HepG2 (cell line): ENCODE measurements around the gene CDH1. TPM values are rescaled to one million over a fixed set of nuclear protein-coding genes. Genes with fewer than 3 reads are reported as not detected.

Source experiments
- ATAC-seq: fragments of 200-7000 bp; cut with Tn5 transposase; 3 replicates; pipeline ENCODE4 v1.9.1; 2020; ENCODE audit warnings: mild to moderate bottlenecking, moderate library complexity
- BruUV-seq: library from RNA; stranded (reverse); fragments of 400-500 nt; replicated peaks from 2 replicates; lab custom pipeline; 2021; lab: Mats Ljungman, UMichigan
- CTCF ChIA-PET: fragments of 300-600 bp; formaldehyde crosslinking; extraction: SDS; loops from one replicate; lab custom pipeline; 2021; ENCODE audit warnings: low total read pairs, inconsistent platforms, low intra/inter-chr PET ratio; lab: Yijun Ruan, JAX
- POLR2A ChIA-PET: fragments of 350-600 bp; sonication (Branson Sonifier 250); formaldehyde crosslinking; loops from one replicate; lab custom pipeline; 2020; ENCODE audit warnings: antibody characterized with exemption, inconsistent platforms; lab: Yijun Ruan, JAX
- DNase-seq: peaks from one replicate; pipeline ENCODE4 v3.0.0-alpha.2; 2015; ENCODE audit warnings: low spot score
- FAIRE-seq: peaks from 3 replicates; lab custom pipeline; 2011; peaks lifted over from hg19 to GRCh38; lab: Jason Lieb, UNC
- H2AFZ ChIP-seq: one replicate; pipeline ENCODE4 v1.6.1; 2011; ENCODE audit warnings: low read length, inconsistent platforms
- H3K27ac ChIP-seq: fragments of 300-600 bp; 3 replicates; pipeline ENCODE4 v1.8.0; 2011; ENCODE audit warnings: mixed run types, mild to moderate bottlenecking, mixed read lengths, low read length, inconsistent platforms; ENCODE audit not compliant: insufficient read depth; ENCODE audit errors: extremely low read length
- H3K27me3 ChIP-seq, 2 experiments: fragments of 200-600 bp in 1 of 2; 2 replicates in 1 of 2; 3 replicates in 1 of 2; pipeline versions ENCODE4 v1.6.0 to v1.8.0; 2011; ENCODE audit warnings: low read length in 2 of 2, mild to moderate bottlenecking in 2 of 2, moderate library complexity in 2 of 2, inconsistent platforms in 1 of 2; ENCODE audit not compliant: insufficient read depth in 2 of 2, control insufficient read depth in 1 of 2
- H3K36me3 ChIP-seq, 2 experiments: fragments of 200-600 bp in 1 of 2; replicated peaks in 1 of 2; 2 replicates in 1 of 2; 3 replicates in 1 of 2; pipeline versions ENCODE4 v1.5.1 to v1.8.0; 2011; ENCODE audit warnings: low read length in 2 of 2, inconsistent platforms in 1 of 2; ENCODE audit not compliant: insufficient read depth in 2 of 2, control insufficient read depth in 1 of 2
- H3K4me1 ChIP-seq: 2 replicates; pipeline ENCODE4 v1.5.1; 2012; ENCODE audit warnings: low read length, inconsistent platforms; ENCODE audit not compliant: insufficient read depth
- H3K4me2 ChIP-seq: 2 replicates; pipeline ENCODE4 v1.6.0; 2011; ENCODE audit warnings: low read depth, low read length, inconsistent platforms
- H3K4me3 ChIP-seq, 3 experiments: fragments of 200-600 bp in 1 of 3; sonication (generic), shearing (Covaris generic) in 1 of 3; replicated peaks in 1 of 3; 2 replicates each; pipeline ENCODE4 v1.5.1; 2011 to 2016; ENCODE audit warnings: low read length in 3 of 3, inconsistent platforms in 2 of 3, low read depth in 2 of 3, mild to moderate bottlenecking in 2 of 3, control low read depth in 1 of 3, mixed read lengths in 1 of 3; ENCODE audit not compliant: insufficient read depth in 1 of 3
- H3K79me2 ChIP-seq: one replicate; pipeline ENCODE4 v1.6.1; 2011; ENCODE audit warnings: low read length, inconsistent platforms; ENCODE audit not compliant: insufficient read depth
- H3K9ac ChIP-seq: 2 replicates; pipeline ENCODE4 v1.6.0; 2011; ENCODE audit warnings: mild to moderate bottlenecking, low read depth, low read length, inconsistent platforms; ENCODE audit not compliant: insufficient read depth
- H3K9me3 ChIP-seq: 2 replicates; pipeline ENCODE4 v1.5.1; 2012; ENCODE audit warnings: mild to moderate bottlenecking, low read length
- H4K20me1 ChIP-seq: 2 replicates; pipeline ENCODE4 v1.6.0; 2011; ENCODE audit warnings: inconsistent platforms, mild to moderate bottlenecking, low read length, moderate library complexity; ENCODE audit not compliant: insufficient read depth
- ETS1 ChIP-seq: sonication (generic); formaldehyde crosslinking; IDR thresholded peaks from 2 replicates; pipeline ENCODE4 v1.4.0; 2020; ENCODE audit warnings: missing genetic modification reagents
- ETV5 ChIP-seq: IDR thresholded peaks from 2 replicates; pipeline ENCODE4 v1.6.1; 2018; ENCODE audit warnings: missing biosample characterization, missing genetic modification reagents, inconsistent platforms, borderline replicate concordance
- GPN1 ChIP-seq: sonication (generic); formaldehyde crosslinking; IDR thresholded peaks from 2 replicates; pipeline ENCODE4 v1.5.1; 2020; ENCODE audit warnings: missing genetic modification reagents, borderline replicate concordance
- HDAC1 ChIP-seq: sonication (generic); formaldehyde crosslinking; IDR thresholded peaks from 2 replicates; pipeline ENCODE4 v1.5.1; 2020; ENCODE audit warnings: mild to moderate bottlenecking, missing genetic modification reagents
- MED13 ChIP-seq: sonication (generic); formaldehyde crosslinking; IDR thresholded peaks from 2 replicates; pipeline ENCODE4 v1.5.0; 2020; ENCODE audit warnings: missing genetic modification reagents
- MXI1 ChIP-seq: IDR thresholded peaks from 3 replicates; pipeline ENCODE4 v1.6.1; 2012; ENCODE audit warnings: low read depth, low read length, inconsistent platforms, borderline replicate concordance
- NFIC ChIP-seq: IDR thresholded peaks from 2 replicates; pipeline ENCODE4 v1.6.1; 2012; ENCODE audit warnings: mild to moderate bottlenecking, low read length, inconsistent platforms
- NR2F1 ChIP-seq, 2 experiments: fragments of 450-650 bp in 1 of 2; formaldehyde crosslinking in 1 of 2; IDR thresholded peaks; 2 replicates each; pipeline versions ENCODE4 v1.5.0 to v1.6.1; 2016 to 2020; ENCODE audit warnings: mild to moderate bottlenecking in 1 of 2, missing compliant biosample characterization in 1 of 2, missing genetic modification reagents in 1 of 2, moderate library complexity in 1 of 2
- SRY ChIP-seq: sonication (generic); formaldehyde crosslinking; IDR thresholded peaks from 2 replicates; pipeline ENCODE4 v1.8.0; 2022; ENCODE audit warnings: mild to moderate bottlenecking, missing genetic modification reagents
- TOE1 ChIP-seq: sonication (generic); formaldehyde crosslinking; IDR thresholded peaks from 2 replicates; pipeline ENCODE4 v1.4.0; 2020; ENCODE audit warnings: mild to moderate bottlenecking, missing genetic modification reagents
- ZC3H4 ChIP-seq: sonication (generic); formaldehyde crosslinking; IDR thresholded peaks from 2 replicates; pipeline ENCODE4 v1.4.0; 2020; ENCODE audit warnings: missing genetic modification reagents, borderline replicate concordance
- ZMAT5 ChIP-seq: sonication (generic); formaldehyde crosslinking; IDR thresholded peaks from 2 replicates; pipeline ENCODE4 v1.5.0; 2020; ENCODE audit warnings: mild to moderate bottlenecking, low read depth, missing genetic modification reagents, borderline replicate concordance
- ZNF260 ChIP-seq: sonication (generic); formaldehyde crosslinking; IDR thresholded peaks from 2 replicates; pipeline ENCODE4 v1.4.0; 2020; ENCODE audit warnings: missing genetic modification reagents, low read depth, mild to moderate bottlenecking, borderline replicate concordance
- ZNF367 ChIP-seq: sonication (generic); formaldehyde crosslinking; IDR thresholded peaks from 2 replicates; pipeline ENCODE4 v1.4.0; 2020; ENCODE audit warnings: missing genetic modification reagents, borderline replicate concordance
- ZNF569 ChIP-seq: sonication (generic); formaldehyde crosslinking; IDR thresholded peaks from 2 replicates; pipeline ENCODE4 v1.5.0; 2020; ENCODE audit warnings: mild to moderate bottlenecking, missing genetic modification reagents, moderate library complexity, borderline replicate concordance
- ZNF788 ChIP-seq: sonication (generic); formaldehyde crosslinking; IDR thresholded peaks from 2 replicates; pipeline ENCODE4 v1.5.0; 2020; ENCODE audit warnings: mild to moderate bottlenecking, missing genetic modification reagents, borderline replicate concordance
- in situ Hi-C: cut with HindIII; loops from 2 replicates; pipeline ENCODE4 v1.10.0; 2017; ENCODE audit warnings: low pct_unique_long_range_greater_than_20kb; ENCODE audit not compliant: extremely low pct_ligation_motif_present
- intact Hi-C: fragments of 100-400 bp; cut with micrococcal nuclease; formaldehyde crosslinking; loops from one replicate; pipeline ENCODE4 v1.10.0; 2022; ENCODE audit not compliant: unreplicated experiment
- polyA plus RNA-seq, 8 experiments: library from polyadenylated mRNA; depleted of rRNA in 3 of 8; stranded (reverse) in 7 of 8; unstranded in 1 of 8; fragments of >200 nt; fragmentation: Illumina TruSeq in 4 of 8; extraction: Trizol in 4 of 8; gene quantifications; 2 replicates each; pipeline versions ENCODE4 v1.2.1 to v1.2.3, GENCODE V29; 2011 to 2016; ENCODE audit warnings: low read depth in 4 of 8, missing spikeins in 1 of 8, mixed read lengths in 1 of 8; ENCODE audit not compliant: insufficient read depth in 1 of 8
- total RNA-seq, 5 experiments: library from RNA; depleted of rRNA; stranded (reverse); fragments of >200 nt; fragmentation: Illumina TruSeq; extraction: Trizol; gene quantifications; 2 replicates each; pipeline ENCODE4 v1.2.3, GENCODE V29; 2016; ENCODE audit warnings: low read depth in 1 of 5
- TF ChIP-seq, protein P1 (sequence below): sonication (generic); formaldehyde crosslinking; IDR thresholded peaks from 2 replicates; pipeline ENCODE4 v1.4.0; 2020; ENCODE audit warnings: mild to moderate bottlenecking, missing genetic modification reagents

CDH1 gene
- total and polyA plus RNA-seq, 2 of the 13 experiments (the other 11 are each of a cell fraction or from before 2014, with no cell fraction given) = 0.95 to 9.8 TPM

GRCh38 chr16:68746951-68747350, 9.9 kb downstream of the CDH1 start:
- TF ChIP-seq, protein P1, sequence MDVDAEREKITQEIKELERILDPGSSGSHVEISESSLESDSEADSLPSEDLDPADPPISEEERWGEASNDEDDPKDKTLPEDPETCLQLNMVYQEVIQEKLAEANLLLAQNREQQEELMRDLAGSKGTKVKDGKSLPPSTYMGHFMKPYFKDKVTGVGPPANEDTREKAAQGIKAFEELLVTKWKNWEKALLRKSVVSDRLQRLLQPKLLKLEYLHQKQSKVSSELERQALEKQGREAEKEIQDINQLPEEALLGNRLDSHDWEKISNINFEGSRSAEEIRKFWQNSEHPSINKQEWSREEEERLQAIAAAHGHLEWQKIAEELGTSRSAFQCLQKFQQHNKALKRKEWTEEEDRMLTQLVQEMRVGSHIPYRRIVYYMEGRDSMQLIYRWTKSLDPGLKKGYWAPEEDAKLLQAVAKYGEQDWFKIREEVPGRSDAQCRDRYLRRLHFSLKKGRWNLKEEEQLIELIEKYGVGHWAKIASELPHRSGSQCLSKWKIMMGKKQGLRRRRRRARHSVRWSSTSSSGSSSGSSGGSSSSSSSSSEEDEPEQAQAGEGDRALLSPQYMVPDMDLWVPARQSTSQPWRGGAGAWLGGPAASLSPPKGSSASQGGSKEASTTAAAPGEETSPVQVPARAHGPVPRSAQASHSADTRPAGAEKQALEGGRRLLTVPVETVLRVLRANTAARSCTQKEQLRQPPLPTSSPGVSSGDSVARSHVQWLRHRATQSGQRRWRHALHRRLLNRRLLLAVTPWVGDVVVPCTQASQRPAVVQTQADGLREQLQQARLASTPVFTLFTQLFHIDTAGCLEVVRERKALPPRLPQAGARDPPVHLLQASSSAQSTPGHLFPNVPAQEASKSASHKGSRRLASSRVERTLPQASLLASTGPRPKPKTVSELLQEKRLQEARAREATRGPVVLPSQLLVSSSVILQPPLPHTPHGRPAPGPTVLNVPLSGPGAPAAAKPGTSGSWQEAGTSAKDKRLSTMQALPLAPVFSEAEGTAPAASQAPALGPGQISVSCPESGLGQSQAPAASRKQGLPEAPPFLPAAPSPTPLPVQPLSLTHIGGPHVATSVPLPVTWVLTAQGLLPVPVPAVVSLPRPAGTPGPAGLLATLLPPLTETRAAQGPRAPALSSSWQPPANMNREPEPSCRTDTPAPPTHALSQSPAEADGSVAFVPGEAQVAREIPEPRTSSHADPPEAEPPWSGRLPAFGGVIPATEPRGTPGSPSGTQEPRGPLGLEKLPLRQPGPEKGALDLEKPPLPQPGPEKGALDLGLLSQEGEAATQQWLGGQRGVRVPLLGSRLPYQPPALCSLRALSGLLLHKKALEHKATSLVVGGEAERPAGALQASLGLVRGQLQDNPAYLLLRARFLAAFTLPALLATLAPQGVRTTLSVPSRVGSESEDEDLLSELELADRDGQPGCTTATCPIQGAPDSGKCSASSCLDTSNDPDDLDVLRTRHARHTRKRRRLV (CRISPR knock-in tag) = no peak
- TF ChIP-seq MXI1 (no peak), NFIC (no peak), ZNF260 (CRISPR knock-in tag) (no peak), MED13 (CRISPR knock-in tag) (no peak), SRY (CRISPR knock-in tag) (no peak), ZC3H4 (CRISPR knock-in tag) (no peak), NR2F1 (CRISPR knock-in tag; IDR thresholded peaks at IDR 0.05) (no peak), ZNF788 (CRISPR knock-in tag) (no peak), TOE1 (CRISPR knock-in tag) (no peak), ZNF569 (CRISPR knock-in tag) (no peak), ZNF367 (CRISPR knock-in tag) (no peak), ETS1 (CRISPR knock-in tag) (no peak), ETV5 (CRISPR knock-in tag) (no peak), HDAC1 (no peak), GPN1 (CRISPR knock-in tag) (no peak), ZMAT5 (CRISPR knock-in tag) (no peak)
- no peak for ATAC-seq
- in situ Hi-C loops (no loop called here), intact Hi-C loops (no loop called here)
- H3K4me3 ChIP-seq = no peak overlapping the region
- no peak overlapping the region for H3K27ac ChIP-seq
- H3K9me3 ChIP-seq = no peaks in the 10 kb centered on the region
- ChIA-PET CTCF (no interaction called here), POLR2A (no interaction called here)
- no TSS peak for BruUV-seq
- H3K4me1 ChIP-seq = peaks cover 75% of the 10 kb centered on the region
- no peaks in the 10 kb centered on the region for H3K36me3 ChIP-seq
- no peak for DNase-seq
- H3K4me2 ChIP-seq = no peak overlapping the region
- no peaks in the 10 kb centered on the region for H4K20me1 ChIP-seq
- H3K79me2 ChIP-seq = no peaks in the 10 kb centered on the region
- no peaks in the 10 kb centered on the region for H3K27me3 ChIP-seq
- H2AFZ ChIP-seq = no peak overlapping the region
- H3K9ac ChIP-seq = no peak overlapping the region
- no peak for FAIRE-seq
